ENCODE results near the gene KYAT1.
A peak's percentile ranks its signal among the peaks of the same experiment; 100 is the strongest.

The KYAT1 gene

DNA sequence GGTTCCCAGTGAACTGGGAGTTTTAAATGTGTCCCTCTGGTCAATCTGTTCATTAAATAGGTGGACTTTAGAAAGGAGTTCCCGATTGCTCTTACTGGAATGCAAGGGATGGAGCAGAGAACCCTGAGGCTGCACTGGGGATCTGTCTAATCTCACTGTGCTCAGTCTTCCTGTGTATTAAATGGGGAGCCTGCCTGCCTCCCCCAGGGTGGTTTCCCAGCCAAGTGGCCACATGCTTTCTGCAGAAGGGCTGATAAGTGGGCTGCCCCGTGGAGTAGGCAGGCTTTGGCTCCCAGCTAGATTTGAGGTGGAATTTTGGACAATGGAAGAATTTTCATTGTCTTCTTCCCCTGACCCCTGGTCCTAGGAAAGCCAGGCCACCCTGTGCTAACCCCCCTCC lies 25.0 kb upstream of the KYAT1 start:
- no peak for DNase-seq

DNA sequence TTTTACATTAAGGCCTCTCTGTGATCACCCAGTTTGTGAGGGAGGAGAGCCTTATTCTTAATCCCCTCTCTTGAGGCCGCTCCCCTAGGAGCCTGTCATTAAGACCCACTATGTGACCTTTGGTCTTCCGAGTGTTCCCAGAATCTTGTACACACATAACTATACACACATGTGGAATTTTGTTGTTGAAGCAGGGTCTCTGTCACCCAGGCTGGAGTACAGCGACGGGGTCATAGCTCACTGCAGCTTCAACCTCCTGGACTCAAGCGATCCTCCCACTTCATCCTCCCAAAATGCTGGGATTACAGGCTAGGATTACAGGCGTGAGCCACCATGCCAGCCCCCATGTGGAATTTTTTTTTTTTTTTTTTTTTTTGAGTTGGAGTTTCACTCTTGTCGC lies 24.2 kb upstream of the KYAT1 start:
- DNase-seq: no peak

DNA sequence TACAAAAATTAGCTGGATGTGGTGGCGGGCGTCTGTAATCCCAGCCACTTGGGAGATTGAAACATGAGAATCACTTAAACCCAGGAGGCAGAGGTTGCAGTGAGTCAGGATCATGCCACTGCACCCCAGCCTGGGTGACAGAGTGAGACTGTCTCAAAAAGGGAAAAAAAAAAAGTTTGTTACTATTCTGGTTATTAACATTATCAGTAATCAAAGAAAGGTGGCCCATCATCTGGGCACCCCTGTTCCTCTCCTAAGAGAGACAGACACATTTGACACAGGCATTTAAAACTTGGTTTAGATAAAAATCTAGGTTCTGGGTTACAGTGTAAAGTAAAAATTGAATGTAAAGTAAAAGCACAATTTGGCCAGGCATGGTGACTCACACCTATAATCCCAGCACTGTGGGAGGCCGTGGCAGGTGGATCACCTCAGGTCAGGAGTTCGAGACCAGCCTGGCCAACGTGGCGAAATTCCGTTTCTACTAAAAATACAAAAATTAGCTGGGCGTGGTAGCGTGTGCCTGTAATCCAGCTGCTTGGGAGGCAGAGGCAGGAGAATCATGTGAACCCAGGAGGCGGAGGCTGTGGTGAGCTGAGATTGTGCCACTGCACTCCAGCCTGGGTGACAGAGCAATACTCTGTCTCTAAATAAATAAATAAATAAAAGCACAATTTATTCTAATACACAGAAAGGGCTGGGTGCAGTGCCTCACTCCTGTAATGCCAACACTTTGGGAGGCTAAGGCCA lies 22.3 kb upstream of the KYAT1 start:
- DNase-seq: peak; percentile 23

DNA sequence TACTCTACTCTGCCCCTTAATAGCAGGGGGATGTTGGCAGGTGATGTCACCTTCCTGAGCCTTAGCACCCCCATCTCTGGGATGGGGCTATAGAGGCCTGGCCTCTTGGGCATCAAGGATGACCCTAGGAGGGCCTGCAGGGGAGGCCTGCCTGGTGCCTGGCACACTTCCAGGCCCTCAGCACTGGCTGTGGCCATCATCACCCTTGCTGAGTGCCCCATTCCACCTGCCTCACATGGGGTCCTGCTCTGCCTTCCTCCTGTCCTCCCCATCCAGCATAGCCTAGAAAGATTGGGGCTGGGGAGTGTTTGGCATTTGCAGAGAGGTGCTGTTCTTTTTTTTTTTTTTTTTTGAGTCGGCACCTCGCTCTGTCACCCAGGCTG lies 21.3 kb upstream of the KYAT1 start:
- no peak for DNase-seq

DNA sequence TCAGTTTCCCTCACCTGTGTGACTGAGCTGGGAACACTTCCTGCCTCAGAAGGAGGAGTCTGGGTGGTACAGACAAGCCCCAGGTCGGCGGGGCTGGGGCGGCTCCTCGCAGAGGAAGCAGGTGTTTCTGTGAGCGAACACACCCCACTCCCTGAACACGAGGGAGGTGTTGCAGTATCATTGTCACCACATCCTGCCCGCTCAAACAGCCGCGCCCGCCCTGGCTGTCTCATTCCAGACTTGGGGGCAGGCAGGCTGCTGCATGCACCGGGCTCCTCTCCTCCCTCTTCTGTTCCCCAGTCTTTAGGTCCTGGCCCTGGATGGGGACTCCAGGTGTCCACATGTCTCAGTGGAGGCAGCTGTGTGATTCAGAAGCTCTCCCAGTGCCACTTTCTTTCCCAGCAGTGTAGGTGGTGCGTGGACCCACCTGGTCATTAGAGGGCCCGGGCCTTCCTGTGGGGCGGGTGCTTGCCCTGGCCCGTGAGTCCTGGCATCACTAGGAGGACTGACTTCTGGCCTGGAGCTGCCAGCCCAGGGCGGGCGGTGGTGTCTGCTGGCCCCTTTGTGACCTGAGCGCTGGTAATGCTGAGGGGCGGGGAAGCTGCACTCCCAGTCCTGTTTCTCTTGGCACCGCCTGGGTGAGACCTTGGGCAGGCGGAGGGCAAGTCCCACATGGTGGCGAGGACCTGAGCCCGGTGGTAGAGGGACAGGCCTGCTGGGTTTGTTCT lies 20.8 kb upstream of the KYAT1 start:
- DNase-seq: no peak

DNA sequence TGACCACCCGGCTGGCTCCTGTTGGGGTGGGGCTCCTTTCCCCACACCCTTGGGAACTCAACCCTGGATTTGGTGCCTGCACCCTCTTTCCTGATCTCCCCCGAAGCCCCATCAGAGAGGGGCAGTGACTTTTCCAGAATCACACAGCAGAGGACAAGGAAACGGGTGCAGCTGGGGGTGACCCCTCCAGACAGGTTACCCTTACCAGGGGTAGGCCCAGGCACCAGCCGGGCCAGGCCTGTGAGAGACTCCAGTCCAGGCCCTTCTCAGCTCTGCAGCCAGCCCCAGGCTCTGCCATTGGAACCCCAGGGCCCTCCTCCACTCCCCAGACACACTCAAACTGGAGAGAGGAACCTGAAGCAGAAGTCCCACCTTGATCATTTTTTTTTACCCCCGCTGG lies 20.1 kb upstream of the KYAT1 start:
- DNase-seq: no peak

DNA sequence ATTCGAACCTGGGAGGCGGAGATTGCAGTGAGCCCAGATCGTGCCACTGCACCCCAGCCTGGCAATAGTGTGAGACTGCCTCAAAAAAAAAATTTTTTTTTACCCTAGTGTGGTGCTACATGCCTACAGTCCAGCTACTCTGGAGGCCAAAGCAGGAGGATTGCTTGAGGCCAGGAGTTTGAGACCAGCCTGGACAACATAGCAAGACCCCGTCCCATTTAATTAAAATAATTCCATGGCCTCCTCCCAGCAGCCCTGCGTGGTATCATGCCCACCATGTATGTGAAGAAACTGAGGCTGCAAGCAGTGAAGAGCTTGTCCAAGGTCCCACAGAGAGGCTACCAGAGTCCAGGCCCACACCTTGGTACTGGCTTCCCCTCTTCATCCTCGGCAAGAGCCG lies 19.6 kb upstream of the KYAT1 start:
- DNase-seq: no peak

DNA sequence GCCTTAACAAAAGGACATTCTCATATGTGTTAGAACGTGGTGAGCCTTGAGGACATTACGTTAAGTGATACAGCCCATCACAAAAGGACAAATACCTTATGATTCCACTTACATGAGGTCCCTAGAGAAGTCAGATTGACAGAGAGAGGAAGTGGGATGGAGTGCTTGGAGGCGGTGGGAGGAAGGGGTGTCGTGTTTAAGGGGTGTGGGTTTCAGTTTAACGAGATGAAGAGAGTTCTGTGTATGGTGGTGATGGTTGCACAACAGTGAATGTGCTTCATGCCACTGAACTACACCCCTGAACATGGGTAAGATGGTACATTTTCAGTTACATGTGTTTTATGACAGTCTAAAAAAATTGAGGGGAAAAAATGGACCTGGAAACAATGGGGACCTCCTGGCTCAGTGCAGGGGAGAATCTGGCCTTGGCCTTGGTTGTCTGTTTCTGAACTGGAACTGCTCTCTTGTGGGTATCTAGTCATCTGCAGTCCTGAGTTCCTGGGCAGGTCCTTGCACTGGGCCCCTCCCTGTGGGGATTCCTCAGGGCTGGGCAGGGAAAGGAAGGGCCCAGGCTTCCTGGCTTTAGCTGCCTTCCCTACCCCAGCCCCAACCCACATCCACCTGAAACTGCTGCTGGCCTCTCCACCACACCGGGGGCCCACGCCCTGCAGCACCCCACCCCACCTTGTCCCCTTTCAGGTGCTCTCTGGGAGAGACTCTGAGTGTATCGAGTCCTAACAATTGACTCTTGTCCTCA lies 18.0 kb upstream of the KYAT1 start:
- DNase-seq: no peak

DNA sequence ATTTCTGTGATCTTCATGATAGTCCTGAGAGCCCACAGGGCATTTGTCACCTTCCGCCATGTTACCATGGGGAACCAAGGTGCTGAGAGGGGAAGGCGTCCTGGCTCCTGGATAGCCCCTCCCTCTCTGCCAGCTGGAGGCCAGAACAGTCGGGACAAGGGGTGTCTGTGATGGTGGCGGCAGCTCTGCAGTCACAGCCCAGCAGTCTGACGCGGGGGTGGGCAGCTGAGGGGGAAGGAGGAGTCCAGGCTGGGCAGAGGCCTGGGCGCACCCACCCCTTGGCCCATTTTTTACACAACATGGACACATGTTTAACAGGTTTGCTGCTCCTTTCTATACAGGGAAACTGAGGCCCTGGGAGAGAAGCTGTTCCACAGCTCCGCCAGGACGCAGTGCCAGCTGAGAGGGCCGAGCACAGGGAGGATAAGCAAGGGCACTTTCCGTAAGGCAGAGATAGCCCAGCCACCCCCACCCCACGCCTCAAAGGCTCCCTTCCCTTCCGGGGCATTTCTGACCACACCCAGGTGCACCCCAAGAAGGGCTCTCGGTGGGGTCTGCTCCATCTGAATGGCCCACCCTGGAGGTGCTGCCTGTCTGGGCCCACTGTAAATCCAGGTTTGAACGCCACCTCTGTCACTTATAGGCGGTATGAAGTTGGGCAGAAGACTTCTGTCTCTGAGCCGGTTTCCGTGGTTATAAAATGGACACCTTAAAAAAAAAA lies 17.3 kb upstream of the KYAT1 start:
- no peak for DNase-seq

DNA sequence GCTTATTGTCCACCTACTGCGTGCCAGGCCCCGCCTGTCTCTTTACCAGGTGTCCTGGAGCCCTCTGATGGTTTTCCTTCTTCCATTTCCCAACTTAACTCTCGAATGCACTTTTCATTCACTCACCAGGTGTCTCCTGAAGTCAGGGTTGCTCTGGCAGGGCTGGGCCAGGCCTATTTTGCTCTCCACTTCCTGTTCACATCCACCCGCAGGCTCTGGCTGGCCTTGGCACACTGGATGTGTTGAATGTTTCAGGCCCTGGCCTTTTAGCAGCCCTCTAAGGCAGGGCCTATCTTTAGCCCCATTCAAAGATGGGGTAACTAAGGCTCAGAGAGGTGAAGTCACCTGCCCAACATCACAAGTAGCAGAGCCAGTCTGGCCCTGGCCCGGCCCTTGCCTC lies 16.6 kb upstream of the KYAT1 start:
- no peak for DNase-seq

DNA sequence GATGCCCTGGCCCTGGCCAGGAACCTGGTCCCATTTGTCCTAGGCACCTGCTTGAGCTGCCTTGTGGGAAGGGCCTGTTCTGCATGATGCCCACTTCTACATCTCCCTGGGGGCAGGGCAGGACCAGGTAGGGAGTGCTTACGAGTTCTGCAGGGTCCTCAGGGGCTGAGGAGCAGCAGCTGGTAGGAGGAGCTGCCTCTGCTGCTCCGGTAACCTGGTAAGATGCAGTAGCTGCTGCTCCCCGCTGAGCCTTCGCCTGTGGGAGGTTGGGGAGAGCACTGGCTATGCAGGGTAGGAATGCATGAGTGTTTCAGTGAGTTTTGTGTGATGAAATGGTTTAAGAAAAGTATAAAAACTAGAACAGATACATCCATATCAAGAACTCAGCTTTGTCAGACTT lies 13.8 kb upstream of the KYAT1 start:
- no peak for DNase-seq

DNA sequence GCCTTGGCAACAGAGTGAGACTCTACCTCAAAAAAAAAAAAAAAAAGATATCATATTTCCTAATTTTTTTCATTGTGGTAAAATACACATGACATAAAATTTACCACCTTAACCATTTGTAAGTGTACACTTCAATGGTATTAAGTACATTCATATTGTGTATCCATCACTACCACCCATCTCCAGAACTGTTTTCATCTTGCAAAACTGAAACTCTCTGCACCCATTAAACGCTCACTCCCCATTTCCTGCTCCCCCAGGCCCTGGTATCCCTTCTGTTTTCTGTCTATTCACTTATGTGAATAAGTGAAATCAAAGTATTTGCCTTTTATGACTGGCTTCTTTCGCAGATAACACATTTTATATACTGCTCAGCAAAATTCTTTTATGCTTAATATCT lies 13.0 kb upstream of the KYAT1 start:
- DNase-seq: no peak

DNA sequence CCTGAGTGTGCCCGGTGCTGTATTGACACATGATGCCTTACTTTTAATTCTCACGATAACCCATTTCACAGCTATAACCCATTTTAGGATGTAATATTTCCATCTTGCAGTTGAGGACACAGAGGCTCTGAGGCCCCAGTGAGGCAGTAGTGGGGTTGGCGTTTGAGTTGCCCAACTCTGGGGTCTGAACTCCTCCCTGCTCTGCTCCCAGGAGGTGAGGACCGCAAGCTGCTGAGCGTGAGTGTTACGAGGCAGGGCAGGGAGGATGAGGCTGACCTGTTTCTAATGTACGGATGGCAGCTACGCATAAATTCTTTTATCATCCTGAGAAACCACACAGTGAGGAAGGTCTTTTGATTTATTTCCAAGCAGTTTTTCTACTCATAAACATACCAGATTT lies 11.6 kb upstream of the KYAT1 start:
- no peak for DNase-seq

DNA sequence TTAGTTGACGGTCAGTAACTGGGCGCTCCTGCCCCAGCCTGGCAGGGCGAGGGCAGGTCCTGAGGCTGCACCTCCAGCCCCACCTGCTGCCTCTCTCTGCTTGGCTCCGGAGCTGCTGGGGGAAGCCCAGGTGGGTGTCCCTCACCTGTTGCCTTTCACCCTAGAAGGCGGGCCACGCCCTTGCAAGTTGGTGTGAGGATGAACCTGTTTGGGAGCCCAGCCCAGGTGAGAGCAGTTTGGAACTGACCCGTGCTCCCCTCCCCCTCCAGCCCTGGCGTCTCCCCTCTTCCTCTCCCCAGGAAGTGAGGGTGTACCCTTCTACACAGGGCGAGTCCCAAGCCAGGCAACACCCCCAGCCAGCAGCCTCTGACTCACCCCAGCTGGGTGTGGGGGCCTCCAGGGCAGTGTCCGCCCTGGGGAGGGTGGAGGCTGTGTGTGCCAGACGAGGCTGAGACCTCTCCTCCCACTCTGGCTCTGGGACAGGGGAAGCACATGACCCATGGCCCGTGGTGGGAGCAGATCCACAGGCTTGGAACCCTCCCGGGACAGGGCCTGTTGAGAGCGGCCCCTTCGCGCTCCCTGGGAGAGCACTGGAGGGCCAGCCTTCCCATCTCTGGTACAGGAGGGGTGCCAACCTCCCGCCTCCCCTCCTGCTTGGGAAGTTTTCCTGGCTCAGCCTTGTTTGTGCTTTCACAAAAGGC lies 10.6 kb upstream of the KYAT1 start:
- peak; percentile 81 for DNase-seq

DNA sequence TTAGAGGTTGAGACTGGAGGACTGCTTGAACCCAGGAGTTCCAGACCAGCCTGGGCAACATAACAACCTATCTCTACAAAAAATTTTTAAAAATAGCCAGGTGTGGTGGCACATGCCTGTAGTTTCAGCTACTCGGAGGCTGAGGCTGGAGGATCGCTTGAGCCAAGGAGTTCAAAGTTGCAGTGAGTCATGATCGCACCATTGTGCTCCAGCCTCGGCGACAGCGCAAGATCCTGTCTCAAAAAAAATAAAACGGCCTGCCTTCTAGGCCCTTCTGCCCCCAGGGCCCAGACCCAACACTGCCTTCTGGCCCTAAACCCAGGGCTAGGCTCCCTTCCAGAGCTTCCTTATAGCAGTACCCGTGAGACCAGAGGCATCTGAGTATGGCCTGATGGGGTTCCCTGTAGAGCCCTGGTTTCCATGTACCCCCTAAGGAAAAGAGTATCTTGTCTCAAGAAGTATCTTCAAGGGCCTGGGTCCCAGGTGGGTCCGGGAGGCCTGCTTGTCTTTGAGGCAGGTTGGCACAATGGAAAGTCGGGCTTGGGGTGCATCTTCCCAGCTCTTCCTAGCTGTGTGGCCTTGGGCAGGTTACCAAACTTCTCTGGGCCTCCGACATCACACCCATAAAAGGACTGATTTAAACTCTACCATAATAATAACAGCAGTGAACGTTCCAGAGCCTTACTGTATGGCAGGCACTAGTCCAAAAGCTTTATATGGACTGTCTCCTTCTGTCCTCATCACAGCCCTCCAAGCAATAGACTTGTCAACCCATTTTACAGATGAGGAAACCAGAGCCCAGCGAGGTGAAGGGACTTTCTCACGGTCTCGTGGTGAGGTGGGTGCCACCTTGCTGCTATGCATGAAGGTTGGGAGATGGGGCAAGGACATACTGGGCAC lies 9.8 kb upstream of the KYAT1 start:
- DNase-seq: no peak

DNA sequence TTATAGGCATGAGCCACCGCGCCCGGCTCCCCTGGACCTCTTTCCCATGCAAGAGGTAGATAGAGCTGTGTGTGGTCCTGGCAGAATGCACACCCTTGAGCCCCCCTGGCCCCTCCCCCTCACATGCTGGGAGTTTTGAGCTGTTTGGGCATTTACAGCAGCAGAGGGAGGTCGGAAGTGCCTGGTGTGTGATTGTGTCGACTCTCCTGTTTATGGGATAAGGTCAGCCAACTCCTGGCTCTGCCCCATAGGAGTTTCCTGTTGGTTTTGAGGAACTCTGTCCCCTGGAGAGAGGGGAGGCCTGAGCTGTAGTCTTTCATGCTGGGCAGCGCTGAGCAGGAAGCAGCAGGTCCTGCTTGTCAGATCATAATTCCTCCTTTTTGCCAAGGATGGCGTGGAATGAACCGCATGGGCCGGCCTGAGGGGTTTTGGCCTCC lies 6.2 kb upstream of the KYAT1 start:
- no peak for DNase-seq

DNA sequence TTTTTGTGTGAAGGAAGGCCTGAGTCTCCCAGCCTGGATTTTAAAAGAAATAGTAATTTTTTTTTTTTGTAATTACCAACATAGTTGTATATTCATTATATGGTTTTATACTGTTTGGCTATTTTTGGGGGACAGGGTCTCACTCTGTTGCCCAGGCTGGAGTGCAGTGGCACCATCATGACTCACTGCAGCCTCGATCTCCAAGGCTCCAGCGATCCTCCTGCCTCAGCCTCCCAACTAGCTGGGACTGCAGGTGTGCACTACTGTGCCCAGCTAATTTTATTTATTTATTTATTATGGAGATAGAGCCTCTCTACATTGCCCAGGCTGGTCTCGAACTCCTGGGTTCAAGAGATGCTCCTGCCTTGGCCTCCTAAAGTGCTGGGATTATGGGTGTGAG lies 5.3 kb upstream of the KYAT1 start:
- no peak for DNase-seq

DNA sequence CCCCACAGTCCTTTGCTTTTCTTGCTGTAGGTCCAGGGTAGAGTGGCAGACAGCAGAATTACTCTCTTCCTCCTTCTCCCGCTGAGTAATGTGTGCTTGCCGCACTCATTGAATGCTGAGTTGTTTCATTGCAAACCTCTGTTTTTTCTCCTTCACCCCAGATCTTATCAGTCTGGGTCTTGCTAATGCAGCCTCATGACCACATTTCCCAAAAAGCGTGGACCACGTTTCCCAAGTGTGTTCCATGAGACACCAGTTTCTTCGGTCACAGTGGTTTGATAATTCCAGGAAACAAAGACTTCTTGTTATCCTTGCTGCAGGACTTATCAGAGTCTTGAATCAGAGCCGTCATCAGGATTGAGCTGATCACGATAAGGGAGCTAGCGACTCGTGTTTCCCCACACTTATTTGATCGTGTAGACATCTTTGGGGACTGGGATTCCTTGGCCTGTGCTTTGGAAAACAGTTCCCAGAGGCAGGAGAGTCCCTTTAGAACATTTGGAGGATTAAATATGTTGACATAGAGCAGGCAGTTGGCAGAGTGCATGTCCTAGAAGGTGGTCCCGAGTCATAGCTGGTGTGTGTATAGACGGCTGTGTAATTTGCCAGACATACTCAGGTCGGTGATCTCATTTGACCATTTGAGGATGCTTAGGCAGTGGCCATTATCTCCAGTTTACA lies 4.6 kb upstream of the KYAT1 start:
- DNase-seq: no peak

DNA sequence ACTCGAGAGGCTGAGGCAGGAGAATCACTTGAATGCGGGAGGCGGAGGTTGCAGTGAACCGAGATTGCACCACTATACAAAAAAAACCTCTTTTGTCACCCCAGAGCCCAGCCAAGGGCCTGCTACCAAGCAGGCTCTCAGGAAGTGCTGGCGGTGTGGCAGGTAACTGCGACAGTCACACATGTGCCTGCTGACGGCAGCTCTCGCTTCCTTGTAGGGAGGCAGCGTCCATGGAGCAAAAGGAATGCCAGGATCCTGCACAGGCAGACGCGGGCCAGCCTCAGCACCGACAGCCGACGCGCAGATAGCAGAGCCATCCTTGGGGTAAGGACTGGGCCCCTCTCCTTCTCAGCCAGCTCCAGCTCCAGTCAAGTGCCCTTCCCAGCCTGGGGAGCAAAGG lies 4.0 kb upstream of the KYAT1 start:
- no peak for DNase-seq

DNA sequence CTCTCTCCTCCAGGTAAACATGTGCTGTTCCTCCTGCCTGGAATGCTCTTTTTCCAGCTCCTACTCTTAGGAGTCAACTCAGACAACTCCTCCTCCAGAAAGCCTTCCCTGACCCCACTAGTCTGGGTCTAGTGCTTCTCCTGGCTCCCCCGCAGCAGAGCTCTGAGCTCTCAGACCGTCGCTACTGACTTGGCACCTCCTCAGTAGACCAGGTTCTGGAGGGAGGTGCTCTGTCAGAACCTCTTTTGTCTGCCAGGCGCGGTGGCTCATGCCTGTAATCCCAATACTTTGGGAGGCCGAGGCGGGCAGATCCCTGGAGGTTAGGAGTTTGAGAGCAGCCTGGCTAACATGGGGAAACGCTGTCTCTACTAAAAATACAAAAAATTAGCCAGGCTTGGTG lies 3.6 kb upstream of the KYAT1 start:
- DNase-seq: no peak

DNA sequence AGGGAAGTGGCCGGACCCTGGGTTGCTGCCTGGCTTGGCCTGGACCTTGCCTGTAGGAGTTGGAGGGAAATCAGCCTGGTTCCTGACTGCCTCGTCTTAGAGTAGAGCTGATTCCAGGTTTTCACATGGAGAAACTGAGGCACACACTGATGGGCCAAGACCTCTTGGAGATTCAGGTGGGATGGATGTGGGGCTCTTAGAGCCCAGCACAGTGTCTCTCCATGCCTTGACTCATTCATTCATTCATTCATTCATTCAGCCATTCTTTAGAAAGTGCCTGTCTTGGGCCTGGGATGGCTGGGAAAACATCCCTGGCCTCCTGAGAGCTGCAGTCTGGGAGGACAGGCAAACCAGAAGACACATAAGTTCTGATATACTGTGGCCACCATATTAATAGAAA lies 2.4 kb upstream of the KYAT1 start:
- no peak for DNase-seq
